ENCODE results near the gene ABCA7.

ABCA7 gene

DNA sequence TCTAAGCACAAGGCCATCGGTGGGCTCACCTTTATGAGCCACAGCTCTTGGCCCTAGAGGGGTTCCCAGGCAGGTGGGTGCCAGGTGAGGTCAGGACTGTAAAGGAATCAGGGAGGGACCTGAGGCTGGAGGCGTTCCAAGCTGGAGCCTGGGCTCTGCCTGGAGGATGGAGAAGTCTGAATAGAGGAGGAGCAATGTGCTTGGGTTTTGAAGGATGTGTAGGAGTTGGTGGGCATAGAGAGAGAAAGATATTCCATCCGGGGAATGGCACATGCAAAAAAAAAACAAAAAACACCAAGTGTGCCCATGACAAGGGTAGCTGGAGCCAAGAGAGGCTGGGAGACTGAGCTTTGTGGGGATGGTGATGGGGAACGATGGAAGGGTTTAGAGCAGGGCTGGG is 37.3 kb upstream of the ABCA7 start:
- DNase-seq (ENCODE audit: low read depth in 2 of 2) = no peak

DNA sequence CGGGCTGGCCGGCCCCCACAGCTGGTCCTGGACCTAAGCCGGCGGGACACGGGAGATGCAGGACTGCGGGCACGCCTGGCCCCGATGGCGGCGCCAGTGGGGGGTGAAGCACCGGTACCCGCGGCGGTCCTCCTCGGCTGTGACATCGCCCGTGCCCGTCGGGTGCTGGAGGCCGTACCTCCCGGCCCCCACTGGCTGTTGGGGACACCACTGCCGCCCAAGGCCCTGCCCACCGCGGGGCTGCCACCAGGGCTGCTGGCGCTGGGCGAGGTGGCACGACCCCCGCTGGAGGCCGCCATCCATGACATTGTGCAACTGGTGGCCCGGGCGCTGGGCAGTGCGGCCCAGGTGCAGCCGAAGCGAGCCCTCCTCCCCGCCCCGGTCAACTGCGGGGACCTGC is 36.6 kb upstream of the ABCA7 start:
- no peak for DNase-seq (ENCODE audit: low read depth in 2 of 2)

GRCh38 chr19:1004204-1004802 is 35.6 kb upstream of the ABCA7 start:
- DNase-seq (ENCODE audit: low read depth in 2 of 2) = no peak

DNA sequence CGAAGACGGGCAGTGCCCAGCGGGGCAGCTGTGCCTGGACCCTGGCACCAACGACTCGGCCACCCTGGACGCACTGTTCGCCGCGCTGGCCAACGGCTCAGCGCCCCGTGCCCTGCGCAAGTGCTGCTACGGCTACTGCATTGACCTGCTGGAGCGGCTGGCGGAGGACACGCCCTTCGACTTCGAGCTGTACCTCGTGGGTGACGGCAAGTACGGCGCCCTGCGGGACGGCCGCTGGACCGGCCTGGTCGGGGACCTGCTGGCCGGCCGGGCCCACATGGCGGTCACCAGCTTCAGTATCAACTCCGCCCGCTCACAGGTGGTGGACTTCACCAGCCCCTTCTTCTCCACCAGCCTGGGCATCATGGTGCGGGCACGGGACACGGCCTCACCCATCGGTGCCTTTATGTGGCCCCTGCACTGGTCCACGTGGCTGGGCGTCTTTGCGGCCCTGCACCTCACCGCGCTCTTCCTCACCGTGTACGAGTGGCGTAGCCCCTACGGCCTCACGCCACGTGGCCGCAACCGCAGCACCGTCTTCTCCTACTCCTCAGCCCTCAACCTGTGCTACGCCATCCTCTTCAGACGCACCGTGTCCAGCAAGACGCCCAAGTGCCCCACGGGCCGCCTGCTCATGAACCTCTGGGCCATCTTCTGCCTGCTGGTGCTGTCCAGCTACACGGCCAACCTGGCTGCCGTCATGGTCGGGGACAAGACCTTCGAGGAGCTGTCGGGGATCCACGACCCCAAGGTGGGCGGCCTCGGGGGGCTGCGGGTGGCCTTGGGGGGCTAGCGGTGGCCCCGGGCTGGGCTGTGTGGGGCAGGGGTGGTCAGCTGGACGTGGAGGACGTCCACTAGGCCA is 34.9 kb upstream of the ABCA7 start:
- no peak for DNase-seq (ENCODE audit: low read depth in 2 of 2)

DNA sequence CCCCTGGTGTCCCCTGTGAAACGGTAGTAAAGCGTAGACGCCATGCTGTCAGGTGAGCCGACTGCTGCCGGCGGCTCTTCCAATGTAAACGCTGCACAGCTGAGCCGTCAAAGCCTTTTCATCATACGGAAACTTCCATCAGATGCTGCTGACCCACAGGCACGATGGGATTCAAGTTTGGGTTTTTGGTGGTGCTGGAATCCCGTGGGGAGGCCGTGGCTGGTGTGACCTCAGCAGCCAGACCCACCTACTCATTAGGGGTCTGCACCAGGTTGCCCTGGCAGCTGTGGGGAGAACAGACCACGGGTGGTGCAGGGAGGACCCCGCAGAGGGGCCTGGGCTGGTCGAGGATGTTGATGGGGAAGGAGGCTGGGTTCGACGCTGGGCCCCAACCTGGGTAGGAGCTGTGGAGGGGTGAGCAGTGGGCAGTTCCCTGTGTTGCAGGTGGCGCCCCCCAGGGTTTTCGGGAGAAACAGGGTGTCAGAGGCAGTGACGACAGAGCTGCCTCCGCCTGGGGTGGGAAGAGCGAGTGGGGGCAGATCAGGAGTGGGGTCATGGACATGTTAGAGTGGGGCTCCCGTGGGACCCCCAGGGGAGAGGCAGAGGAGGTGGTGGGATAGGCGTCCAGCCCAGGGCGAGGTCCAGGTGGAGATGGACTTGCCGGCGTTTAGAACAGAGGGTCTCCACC is 33.1 kb upstream of the ABCA7 start:
- no peak for DNase-seq (ENCODE audit: low read depth in 2 of 2)

DNA sequence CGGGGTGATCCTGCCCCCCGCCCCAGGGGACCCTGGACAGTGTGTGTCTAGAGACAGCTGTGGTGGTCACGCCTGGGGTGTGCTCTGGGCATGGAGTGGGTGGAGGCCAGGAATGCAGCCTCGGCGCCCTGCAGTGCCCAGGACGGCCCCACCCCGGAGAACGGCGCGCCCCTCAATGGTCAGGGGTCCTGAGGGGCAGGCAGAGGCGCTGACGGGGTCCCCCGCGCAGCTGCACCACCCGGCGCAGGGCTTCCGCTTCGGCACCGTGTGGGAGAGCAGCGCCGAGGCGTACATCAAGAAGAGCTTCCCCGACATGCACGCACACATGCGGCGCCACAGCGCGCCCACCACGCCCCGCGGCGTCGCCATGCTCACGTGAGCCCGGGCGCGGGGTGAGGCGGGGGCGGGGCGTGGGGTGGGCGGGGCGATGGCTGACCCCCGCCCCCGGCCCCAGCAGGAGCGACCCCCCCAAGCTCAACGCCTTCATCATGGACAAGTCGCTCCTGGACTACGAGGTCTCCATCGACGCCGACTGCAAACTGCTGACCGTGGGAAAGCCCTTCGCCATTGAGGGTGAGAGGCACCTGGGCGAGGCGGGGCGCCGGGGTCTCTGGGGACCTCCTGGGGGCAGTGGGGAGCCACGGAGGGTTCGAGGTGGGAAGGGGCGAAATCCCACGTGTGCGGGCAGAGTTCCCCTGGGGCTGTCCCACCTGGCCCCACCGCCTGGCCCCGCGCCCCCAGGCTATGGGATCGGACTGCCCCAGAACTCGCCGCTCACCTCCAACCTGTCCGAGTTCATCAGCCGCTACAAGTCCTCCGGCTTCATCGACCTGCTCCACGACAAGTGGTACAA is 32.3 kb upstream of the ABCA7 start:
- DNase-seq (ENCODE audit: low read depth in 2 of 2) = no peak

DNA sequence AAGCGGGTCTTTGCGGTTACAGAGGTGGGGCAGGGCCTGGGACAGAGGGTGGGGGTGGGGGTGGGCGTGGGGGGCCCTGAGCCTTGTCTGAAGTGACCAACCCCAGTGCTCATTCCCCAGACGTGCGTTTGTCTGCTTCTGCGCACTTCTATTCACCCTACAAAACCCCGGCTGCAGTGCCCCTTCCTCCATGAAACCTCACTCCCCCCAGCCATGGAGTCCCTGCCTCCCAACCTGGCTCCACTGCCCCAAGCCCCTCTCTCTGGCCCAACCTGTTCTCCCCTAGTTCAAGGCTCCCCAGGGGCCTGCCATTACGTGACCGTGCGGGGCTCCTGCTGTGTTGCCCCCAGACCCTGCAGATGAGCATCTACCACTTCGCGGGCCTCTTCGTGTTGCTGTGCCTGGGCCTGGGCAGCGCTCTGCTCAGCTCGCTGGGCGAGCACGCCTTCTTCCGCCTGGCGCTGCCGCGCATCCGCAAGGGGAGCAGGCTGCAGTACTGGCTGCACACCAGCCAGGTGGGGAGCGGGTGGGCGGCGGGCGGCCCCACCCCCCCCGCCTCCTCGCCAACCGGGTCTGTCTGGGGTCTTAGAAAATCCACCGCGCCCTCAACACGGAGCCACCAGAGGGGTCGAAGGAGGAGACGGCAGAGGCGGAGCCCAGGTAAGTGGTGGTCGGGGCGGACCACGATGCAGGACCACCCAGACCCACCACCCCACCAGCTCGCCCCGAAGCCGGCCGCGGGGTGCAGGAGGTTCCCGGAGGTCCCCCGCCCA is 31.5 kb upstream of the ABCA7 start:
- DNase-seq (ENCODE audit: low read depth in 2 of 2) = no peak

GRCh38 chr19:1009041-1009980 is 30.6 kb upstream of the ABCA7 start:
- no peak for DNase-seq (ENCODE audit: low read depth in 2 of 2)

GRCh38 chr19:1009981-1010538 is 29.8 kb upstream of the ABCA7 start:
- no peak for DNase-seq (ENCODE audit: low read depth in 2 of 2)

DNA sequence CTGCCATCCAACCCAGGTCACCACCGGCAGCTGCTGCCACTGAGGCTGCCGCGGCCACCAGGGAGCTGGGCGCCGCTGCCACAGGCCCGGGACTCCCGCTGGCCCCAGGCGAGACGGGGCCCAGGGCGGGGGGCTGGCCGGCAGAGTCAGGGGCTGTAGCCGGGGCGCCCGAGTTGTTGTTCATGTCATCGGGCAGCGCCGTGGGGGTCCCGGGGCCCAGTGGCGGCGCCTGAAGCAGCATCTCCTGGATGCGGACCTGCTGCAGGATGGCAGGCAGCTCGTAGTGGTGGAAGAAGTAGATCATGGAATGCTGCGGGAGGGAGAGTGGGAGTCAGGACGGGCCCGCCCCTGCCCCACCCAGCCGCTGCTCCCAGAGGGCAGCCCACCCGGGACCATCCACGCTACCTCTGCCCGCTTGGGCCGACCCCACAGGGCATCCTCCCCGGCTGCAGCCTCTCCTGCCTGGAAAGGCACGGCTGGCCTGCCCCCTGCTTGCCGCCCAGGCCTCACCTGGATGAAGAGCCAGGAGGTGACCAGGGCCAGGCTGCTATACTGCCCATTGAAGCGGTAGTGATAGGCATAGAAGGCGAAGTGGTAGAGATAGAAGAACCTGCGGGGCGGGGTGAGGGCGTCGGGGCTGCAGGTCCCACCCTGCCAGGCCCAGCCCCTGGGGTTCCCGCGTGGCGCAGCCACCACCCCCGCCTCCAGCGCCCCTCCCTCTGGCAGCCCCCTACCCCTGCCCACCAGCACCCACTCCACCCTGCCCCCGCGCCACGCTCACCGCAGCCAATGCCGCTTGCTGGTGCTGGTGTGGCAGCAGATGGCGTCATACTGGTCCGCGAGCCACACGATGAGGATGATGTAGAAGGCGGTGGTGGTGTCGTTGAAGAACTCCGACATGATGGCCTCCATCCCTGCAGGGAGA is 29.1 kb upstream of the ABCA7 start:
- no peak for DNase-seq (ENCODE audit: low read depth in 2 of 2)

- no peak for DNase-seq (ENCODE audit: low read depth in 2 of 2)
These were observed 28.0 kb upstream of the ABCA7 start for GRCh38 chr19:1011831-1012333.

DNA sequence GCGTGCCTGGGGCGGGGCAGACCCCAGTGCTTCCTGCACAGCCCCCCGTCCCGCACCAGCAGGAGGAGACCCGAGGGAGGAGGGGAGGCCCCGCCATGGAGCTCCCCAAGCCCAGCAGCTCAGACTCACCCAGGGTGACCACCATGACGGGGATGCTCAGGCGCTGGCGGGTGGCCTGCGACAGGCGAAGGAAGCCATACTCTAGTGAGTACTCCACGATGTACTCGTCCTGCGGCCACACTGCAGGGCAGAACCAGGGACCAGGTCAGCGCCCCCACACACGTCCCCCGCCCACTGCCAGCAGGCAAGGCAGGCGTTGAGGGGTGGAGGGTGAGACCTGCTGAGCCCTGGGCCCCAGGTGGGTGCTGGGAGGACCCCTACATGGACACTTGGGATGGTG is 27.6 kb upstream of the ABCA7 start:
- no peak for DNase-seq (ENCODE audit: low read depth in 2 of 2)

DNA sequence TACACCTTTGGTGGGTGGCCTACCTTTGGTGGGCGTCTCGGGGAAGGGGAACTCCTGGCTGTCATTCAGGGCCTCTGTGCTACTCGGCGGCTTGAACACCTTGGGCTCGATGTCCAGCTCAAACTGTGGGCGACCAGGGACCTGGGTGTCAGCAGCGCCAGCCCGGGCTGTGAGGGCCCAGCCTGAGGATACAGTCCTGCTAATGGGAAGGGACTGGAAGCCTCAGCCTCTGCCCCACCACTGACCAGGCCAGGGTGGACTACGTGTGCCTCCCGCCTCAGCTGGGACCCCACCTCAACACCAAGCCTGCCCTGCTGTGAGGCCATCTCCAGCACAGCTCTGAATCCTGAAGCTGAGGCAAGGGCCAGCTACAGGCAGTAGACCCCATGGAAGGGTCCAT is 26.7 kb upstream of the ABCA7 start:
- DNase-seq (ENCODE audit: low read depth in 2 of 2) = no peak

- DNase-seq (ENCODE audit: low read depth in 2 of 2) = no peak
These were observed 25.5 kb upstream of the ABCA7 start for GRCh38 chr19:1014161-1015060.

GRCh38 chr19:1015061-1015781 is 24.7 kb upstream of the ABCA7 start:
- DNase-seq (ENCODE audit: low read depth in 2 of 2) = no peak

GRCh38 chr19:1015782-1016646 is 23.9 kb upstream of the ABCA7 start:
- no peak for DNase-seq (ENCODE audit: low read depth in 2 of 2)
